Measurements from ENCODE around the gene LRRC7.

DNA sequence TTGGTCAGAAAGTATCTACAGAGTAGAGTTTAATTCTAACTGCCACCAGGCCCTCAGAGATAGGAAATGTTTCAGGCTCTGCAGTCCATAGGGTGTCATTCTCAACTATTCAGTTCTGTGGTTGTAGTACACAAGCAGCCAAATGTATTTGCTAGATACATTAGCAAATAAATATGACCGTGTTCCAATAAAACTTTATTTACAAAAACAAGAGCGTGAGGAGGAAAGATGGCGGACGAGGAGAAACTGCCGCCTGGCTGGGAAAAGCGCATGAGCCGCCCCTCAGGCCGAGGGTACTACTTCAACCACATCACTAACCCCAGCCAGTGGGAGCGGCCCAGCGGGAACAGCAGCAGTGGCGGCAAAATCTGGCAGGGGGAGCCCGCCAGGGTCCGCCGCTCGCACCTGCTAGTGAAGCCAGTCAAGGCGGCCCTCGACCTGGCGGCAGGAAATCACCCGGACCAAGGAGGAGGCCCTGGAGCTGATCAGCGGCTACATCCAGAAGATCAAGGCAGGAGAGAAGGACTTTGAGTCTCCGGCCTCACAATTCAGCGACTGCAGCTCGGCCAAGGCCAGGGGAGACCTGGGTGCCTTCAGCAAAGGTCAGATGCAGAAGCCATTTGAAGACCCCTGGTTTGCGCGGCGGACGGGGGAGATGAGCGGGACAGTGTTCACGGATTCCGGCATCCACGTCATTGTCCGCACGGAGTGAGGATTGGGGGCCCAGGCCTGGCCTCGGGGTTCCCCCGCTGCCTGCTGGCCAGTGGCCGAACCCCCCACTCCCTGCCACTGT lies 351.6 kb downstream of the LRRC7 start:
- TF ChIP-seq, protein P1, sequence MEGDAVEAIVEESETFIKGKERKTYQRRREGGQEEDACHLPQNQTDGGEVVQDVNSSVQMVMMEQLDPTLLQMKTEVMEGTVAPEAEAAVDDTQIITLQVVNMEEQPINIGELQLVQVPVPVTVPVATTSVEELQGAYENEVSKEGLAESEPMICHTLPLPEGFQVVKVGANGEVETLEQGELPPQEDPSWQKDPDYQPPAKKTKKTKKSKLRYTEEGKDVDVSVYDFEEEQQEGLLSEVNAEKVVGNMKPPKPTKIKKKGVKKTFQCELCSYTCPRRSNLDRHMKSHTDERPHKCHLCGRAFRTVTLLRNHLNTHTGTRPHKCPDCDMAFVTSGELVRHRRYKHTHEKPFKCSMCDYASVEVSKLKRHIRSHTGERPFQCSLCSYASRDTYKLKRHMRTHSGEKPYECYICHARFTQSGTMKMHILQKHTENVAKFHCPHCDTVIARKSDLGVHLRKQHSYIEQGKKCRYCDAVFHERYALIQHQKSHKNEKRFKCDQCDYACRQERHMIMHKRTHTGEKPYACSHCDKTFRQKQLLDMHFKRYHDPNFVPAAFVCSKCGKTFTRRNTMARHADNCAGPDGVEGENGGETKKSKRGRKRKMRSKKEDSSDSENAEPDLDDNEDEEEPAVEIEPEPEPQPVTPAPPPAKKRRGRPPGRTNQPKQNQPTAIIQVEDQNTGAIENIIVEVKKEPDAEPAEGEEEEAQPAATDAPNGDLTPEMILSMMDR (IDR thresholded peaks at IDR 0.05) = no peak
- TF ChIP-seq POLR2A (IDR thresholded peaks at IDR 0.05) = no peak
- TF ChIP-seq EP300 (IDR thresholded peaks at IDR 0.05) = no peak

Measured in ovary (tissue), 3 donors.